ENCODE measurements around the gene FOXA3. TPM values are rescaled to one million over a fixed set of nuclear protein-coding genes. Genes with fewer than 3 reads are reported as not detected.

The FOXA3 gene
- total and polyA plus RNA-seq, 2 donors (not counting 3 experiments of a cell fraction or from before 2014, with no cell fraction given), result 0.06 TPM; not detected in 1

DNA sequence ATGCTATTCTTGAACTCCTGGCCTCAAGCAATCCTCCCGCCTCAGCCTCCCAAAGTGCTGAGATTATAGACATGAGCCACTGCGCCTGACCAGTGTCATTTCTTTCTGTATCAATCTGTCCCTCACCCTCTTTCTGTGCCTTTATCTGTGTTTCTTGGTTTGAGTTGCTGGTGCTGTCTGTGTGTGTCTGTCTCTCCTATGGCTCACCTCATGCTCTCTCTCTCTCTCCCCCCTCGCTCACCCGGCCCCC, 12.0 kb downstream of the FOXA3 start:
- FAIRE-seq, result no peak
- CTCF ChIA-PET, result interaction anchor here (0.7 kb wide), 1 partner anchor 10 kb away, joined by 3 read pairs; the partner anchor contains the start of gene IRF2BP1

More for the DNA sequence above, 12.0 kb downstream of the FOXA3 start:
- H3K36me3 ChIP-seq (ENCODE audit: control insufficient read depth in 2 of 2, extremely low read depth in 1 of 2, insufficient read depth in 2 of 2, low read length in 2 of 2), result no peaks in the 10 kb centered on the region
- POLR2A ChIA-PET, result no interaction called here
- H3K4me2 ChIP-seq (ENCODE audit: insufficient read depth, low read length), result no peak overlapping the region
- no peaks in the 10 kb centered on the region for H4K20me1 ChIP-seq (replicated peaks; ENCODE audit: control insufficient read depth, extremely low read depth, insufficient read depth, low read length)
- no peaks in the 10 kb centered on the region for H3K79me2 ChIP-seq (ENCODE audit: control insufficient read depth, insufficient read depth, low read length)
- H3K27ac ChIP-seq (ENCODE audit: insufficient read depth, low read depth, low read length), result no peak overlapping the region
- no peaks in the 10 kb centered on the region for H3K9me3 ChIP-seq (replicated peaks; ENCODE audit: control insufficient read depth, insufficient read depth, low read length)
- H3K9ac ChIP-seq (replicated peaks; ENCODE audit: extremely low read depth, insufficient read depth, low read length), result peak overlapping the region; percentile 5
- BruUV-seq (replicated peaks), result no TSS peak
- no peak overlapping the region for H3K4me3 ChIP-seq (replicated peaks in 1 of 3; ENCODE audit: insufficient read depth in 1 of 3, low read depth in 1 of 3, low read length in 3 of 3)
- H3K9me1 ChIP-seq (replicated peaks; ENCODE audit: control insufficient read depth, extremely low read depth, insufficient read depth, low read length), result no peaks in the 10 kb centered on the region
- peaks cover 2 to 6% of the 10 kb centered on the region in 2 experiments for H3K27me3 ChIP-seq (ENCODE audit: control insufficient read depth in 2 of 2, insufficient read depth in 2 of 2, low read length in 2 of 2)
- TF ChIP-seq POLR2A (IDR thresholded peaks at IDR 0.05; ENCODE audit: low read depth, low read length), result no peak
- TF ChIP-seq FOS (IDR thresholded peaks at IDR 0.05; ENCODE audit: borderline replicate concordance, insufficient read depth, low read length), result no peak
- TF ChIP-seq, protein P1, sequence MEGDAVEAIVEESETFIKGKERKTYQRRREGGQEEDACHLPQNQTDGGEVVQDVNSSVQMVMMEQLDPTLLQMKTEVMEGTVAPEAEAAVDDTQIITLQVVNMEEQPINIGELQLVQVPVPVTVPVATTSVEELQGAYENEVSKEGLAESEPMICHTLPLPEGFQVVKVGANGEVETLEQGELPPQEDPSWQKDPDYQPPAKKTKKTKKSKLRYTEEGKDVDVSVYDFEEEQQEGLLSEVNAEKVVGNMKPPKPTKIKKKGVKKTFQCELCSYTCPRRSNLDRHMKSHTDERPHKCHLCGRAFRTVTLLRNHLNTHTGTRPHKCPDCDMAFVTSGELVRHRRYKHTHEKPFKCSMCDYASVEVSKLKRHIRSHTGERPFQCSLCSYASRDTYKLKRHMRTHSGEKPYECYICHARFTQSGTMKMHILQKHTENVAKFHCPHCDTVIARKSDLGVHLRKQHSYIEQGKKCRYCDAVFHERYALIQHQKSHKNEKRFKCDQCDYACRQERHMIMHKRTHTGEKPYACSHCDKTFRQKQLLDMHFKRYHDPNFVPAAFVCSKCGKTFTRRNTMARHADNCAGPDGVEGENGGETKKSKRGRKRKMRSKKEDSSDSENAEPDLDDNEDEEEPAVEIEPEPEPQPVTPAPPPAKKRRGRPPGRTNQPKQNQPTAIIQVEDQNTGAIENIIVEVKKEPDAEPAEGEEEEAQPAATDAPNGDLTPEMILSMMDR (IDR thresholded peaks at IDR 0.05; ENCODE audit: extremely low read depth in 1 of 2, insufficient read depth in 1 of 2, low read depth in 1 of 2, low read length in 2 of 2), result no peak
- TF ChIP-seq GATA2 (IDR thresholded peaks at IDR 0.05; ENCODE audit: insufficient read depth, insufficient read length, low read depth, low read length), result no peak
- TF ChIP-seq, protein P2, sequence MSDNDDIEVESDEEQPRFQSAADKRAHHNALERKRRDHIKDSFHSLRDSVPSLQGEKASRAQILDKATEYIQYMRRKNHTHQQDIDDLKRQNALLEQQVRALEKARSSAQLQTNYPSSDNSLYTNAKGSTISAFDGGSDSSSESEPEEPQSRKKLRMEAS (IDR thresholded peaks at IDR 0.05; ENCODE audit: insufficient read depth, insufficient read length), result no peak
- TF ChIP-seq POLR2AphosphoS5 (IDR thresholded peaks at IDR 0.05; ENCODE audit: insufficient read depth, low read depth, low read length), result no peak
- no peak for TF ChIP-seq EZH2 (IDR thresholded peaks at IDR 0.05; ENCODE audit: borderline replicate concordance, low read depth, low read length, severe bottlenecking)
- H3K4me1 ChIP-seq (ENCODE audit: control insufficient read depth, extremely low read depth, insufficient read depth, low read length), result no peaks in the 10 kb centered on the region
- intact Hi-C loops (cut with micrococcal nuclease), result no loop called here
- dilution Hi-C loops (cut with MboI; ENCODE audit: extremely low pct_ligation_motif_present, low sequenced_read_pairs), result no loop called here
- peak overlapping the region; percentile 73 for H2AFZ ChIP-seq (ENCODE audit: low read depth, low read length)
- DNase-seq (ENCODE audit: low read depth, low spot score), result no peak
